K562 (cell line): ENCODE data around the gene TRAP1.

ENCODE experiments used
- HINFP ChIP-seq: fragments of 450-650 bp; conservative IDR thresholded peaks from 2 replicates; pipeline ENCODE4 v1.6.1; 2016; ENCODE audit warnings: missing genetic modification characterization, low read depth, mild to moderate bottlenecking, control low read depth, missing compliant biosample characterization
- ZNF280A ChIP-seq: fragments of 450-650 bp; IDR thresholded peaks from 2 replicates; pipeline ENCODE4 v1.6.1; 2018; ENCODE audit warnings: mild to moderate bottlenecking, low read depth; ENCODE audit not compliant: partially characterized antibody

GRCh38 chr16:3642397-3643094 lies 74.8 kb downstream of the TRAP1 start:
- TF ChIP-seq ZNF280A (no peak), HINFP (tag) (no peak)
